ENCODE results near the gene TBCD. TPM values are rescaled to one million over a fixed set of nuclear protein-coding genes. Genes with fewer than 3 reads are reported as not detected.

Gene TBCD
- total RNA-seq, 1 experiment from 2014 or later: 129 TPM

DNA sequence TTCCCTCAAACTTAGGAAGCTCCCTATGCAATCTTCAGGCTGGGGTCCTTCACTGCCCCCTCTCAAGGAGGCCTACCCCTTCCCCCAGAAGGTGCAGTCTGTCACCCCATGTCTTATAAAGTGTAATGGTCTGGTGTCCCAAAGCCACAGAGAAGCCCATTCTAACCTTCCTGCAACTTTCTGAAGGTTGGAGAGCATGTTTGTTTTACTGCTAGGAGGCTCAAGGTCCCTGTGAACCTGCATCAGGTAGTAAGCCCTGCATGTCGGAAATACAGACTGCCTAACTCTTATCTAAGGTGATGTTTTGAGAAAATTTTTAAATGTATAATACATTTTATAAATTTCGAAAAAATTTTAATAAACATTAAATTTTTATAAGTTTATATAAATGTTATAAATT lies 69.7 kb downstream of the TBCD start:
- Histone ChIP-seq H2AK5ac (ENCODE audit: insufficient read length, low read length) (no peak overlapping the region), H2BK12ac (ENCODE audit: insufficient read length, low read depth, low read length) (no peak overlapping the region), H3K4me1 (ENCODE audit: insufficient read depth, low read length) (no peaks in the 10 kb centered on the region; the same call in 1 of the 2 replicates), H3K9ac (ENCODE audit: extremely low read depth, insufficient read length, low read length) (no peak overlapping the region), H3K79me1 (ENCODE audit: insufficient read depth, low read depth, low read length, poor library complexity, severe bottlenecking) (no peaks in the 10 kb centered on the region), H2BK20ac (ENCODE audit: low read depth, low read length, poor library complexity, severe bottlenecking) (no peak overlapping the region), H3K79me2 (ENCODE audit: insufficient read depth, low read length) (no peaks in the 10 kb centered on the region), H4K91ac (ENCODE audit: insufficient read length, low read depth, low read length) (no peak overlapping the region), H3T11ph (ENCODE audit: low read length) (no peak overlapping the region), H2BK120ac (ENCODE audit: low read depth, low read length, poor library complexity, severe bottlenecking) (no peak overlapping the region), H4K8ac (replicated peaks; ENCODE audit: insufficient read length, low read depth, low read length) (no peak overlapping the region), H3K4ac (ENCODE audit: low read depth, low read length) (no peak overlapping the region), H3K56ac (ENCODE audit: insufficient read length, low read depth, low read length) (no peak overlapping the region), H3K4me2 (ENCODE audit: insufficient read depth, insufficient read length, low read length) (no peak overlapping the region), H3K18ac (ENCODE audit: insufficient read length, low read depth, low read length) (no peak overlapping the region), H2BK5ac (ENCODE audit: insufficient read length, low read length) (no peak overlapping the region), H3K27me3 (ENCODE audit: insufficient read depth, low read length) (no peaks in the 10 kb centered on the region), H3K27ac (ENCODE audit: insufficient read length, low read depth, low read length) (no peak overlapping the region), H3K14ac (ENCODE audit: insufficient read depth, low read length) (no peak overlapping the region), H3K23ac (ENCODE audit: insufficient read length, low read depth, low read length) (no peak overlapping the region), H4K20me1 (ENCODE audit: control insufficient read depth, insufficient read depth, insufficient read length) (no peaks in the 10 kb centered on the region), H3K23me2 (ENCODE audit: insufficient read length, low read depth, low read length, poor library complexity, severe bottlenecking) (no peaks in the 10 kb centered on the region), H3K9me3 (ENCODE audit: control insufficient read depth, low read depth, low read length) (peaks cover 23% of the 10 kb centered on the region), H2AFZ (ENCODE audit: low read length) (no peak overlapping the region), H4K5ac (ENCODE audit: insufficient read length, low read depth, low read length) (no peak overlapping the region), H2BK15ac (ENCODE audit: low read depth, low read length) (no peak overlapping the region)
- Mint-ChIP-seq H3K36me3 (ENCODE audit: insufficient read depth in 1 of 3, low read depth in 3 of 3) (peaks cover 62 to 73% (median 72%) of the 10 kb centered on the region in 3 experiments), H3K4me1 (peaks cover 22% of the 10 kb centered on the region in 2 experiments), H3K27ac (no peak overlapping the region), H3K9me3 (peaks cover 37 to 39% of the 10 kb centered on the region in 2 experiments), H3K27me3 (ENCODE audit: low read depth) (peaks cover 4% of the 10 kb centered on the region; the same call in 1 of the 2 replicates), H3K4me3 (no peak overlapping the region)
- TF ChIP-seq, protein P1, sequence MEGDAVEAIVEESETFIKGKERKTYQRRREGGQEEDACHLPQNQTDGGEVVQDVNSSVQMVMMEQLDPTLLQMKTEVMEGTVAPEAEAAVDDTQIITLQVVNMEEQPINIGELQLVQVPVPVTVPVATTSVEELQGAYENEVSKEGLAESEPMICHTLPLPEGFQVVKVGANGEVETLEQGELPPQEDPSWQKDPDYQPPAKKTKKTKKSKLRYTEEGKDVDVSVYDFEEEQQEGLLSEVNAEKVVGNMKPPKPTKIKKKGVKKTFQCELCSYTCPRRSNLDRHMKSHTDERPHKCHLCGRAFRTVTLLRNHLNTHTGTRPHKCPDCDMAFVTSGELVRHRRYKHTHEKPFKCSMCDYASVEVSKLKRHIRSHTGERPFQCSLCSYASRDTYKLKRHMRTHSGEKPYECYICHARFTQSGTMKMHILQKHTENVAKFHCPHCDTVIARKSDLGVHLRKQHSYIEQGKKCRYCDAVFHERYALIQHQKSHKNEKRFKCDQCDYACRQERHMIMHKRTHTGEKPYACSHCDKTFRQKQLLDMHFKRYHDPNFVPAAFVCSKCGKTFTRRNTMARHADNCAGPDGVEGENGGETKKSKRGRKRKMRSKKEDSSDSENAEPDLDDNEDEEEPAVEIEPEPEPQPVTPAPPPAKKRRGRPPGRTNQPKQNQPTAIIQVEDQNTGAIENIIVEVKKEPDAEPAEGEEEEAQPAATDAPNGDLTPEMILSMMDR (conservative IDR thresholded peaks at IDR 0.05): no peak
- no peak for DNase-seq
- no CpG with 5 or more reads among the region's 2 CpGs for WGBS (ENCODE audit: extremely low coverage, insufficient read length, low lambda C conversion rate)
